ENCODE data around the gene SCO2. TPM values are rescaled to one million over a fixed set of nuclear protein-coding genes. Genes with fewer than 3 reads are reported as not detected.

SCO2 gene
- total RNA-seq, 1 donor from 2014 or later: 5.3 TPM

- H3K4me3 Mint-ChIP-seq: no peak overlapping the region
Observed at GRCh38 chr22:50483977-50484853, 41.2 kb downstream of the SCO2 start.

DNA sequence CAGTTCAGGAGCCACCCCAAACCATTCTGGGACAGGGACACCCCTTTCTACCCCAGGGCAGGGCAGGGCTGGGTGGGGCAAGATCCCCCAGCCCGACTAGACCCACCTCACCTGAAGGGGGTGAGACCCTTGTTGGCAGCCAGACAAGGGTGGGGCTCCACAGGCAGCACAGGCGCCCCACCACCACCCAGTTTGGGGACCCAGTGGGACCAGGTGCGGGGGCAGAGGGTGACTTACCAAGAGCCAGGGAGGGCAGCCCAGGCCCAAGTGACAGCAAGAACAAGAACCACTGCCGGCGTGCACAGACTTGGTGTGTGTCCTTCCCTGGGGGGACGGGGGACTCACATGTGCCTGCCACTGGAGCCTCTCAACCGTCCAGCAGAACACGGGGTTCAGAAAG lies 41.8 kb downstream of the SCO2 start:
- H3K9me3 Mint-ChIP-seq: no peaks in the 10 kb centered on the region
- H3K27ac Mint-ChIP-seq: no peak overlapping the region
- intact Hi-C loops (cut with micrococcal nuclease): no loop called here
- DNase-seq: no peak
- peaks cover 19% of the 10 kb centered on the region for H3K27me3 Mint-ChIP-seq
- H3K4me3 Mint-ChIP-seq: no peak overlapping the region
- peaks cover 7% of the 10 kb centered on the region for H3K4me1 Mint-ChIP-seq
- H3K36me3 Mint-ChIP-seq (ENCODE audit: low read depth): no peaks in the 10 kb centered on the region

More at GRCh38 chr22:50483977-50484853, 41.2 kb downstream of the SCO2 start:
- H3K27ac Mint-ChIP-seq: no peak overlapping the region
- no peaks in the 10 kb centered on the region for H3K9me3 Mint-ChIP-seq
- H3K36me3 Mint-ChIP-seq (ENCODE audit: low read depth): no peaks in the 10 kb centered on the region
- H3K27me3 Mint-ChIP-seq: peaks cover 15% of the 10 kb centered on the region
- no peak for DNase-seq
- intact Hi-C loops (cut with micrococcal nuclease): no loop called here
- H3K4me1 Mint-ChIP-seq: peaks cover 7% of the 10 kb centered on the region

DNA sequence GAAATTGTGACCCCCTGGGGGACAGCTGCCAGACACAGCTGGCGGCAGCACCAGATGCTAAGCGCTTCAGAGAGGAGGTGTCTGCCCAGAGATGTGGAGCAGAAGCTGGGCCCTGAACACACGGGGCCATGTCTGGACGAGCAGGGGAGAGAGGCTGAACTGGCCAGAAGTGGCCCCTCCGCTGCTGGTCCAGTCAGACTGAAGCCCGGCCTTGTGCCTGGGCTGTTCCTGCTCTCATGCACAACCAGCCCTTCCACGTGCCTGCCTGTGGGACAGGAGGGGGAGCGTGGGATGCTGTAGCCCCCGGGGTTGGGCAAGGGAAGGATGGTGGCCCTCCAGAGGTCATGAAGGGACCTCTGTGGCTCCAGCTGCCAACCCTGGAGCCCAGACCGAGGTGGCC lies 42.3 kb downstream of the SCO2 start:
- Mint-ChIP-seq H3K4me3 (peak overlapping the region; percentile 35), H3K27me3 (peaks cover 19% of the 10 kb centered on the region), H3K4me1 (peaks cover 7% of the 10 kb centered on the region), H3K36me3 (ENCODE audit: low read depth) (no peaks in the 10 kb centered on the region), H3K9me3 (no peaks in the 10 kb centered on the region), H3K27ac (no peak overlapping the region)
- no peak for DNase-seq
- intact Hi-C loops (cut with micrococcal nuclease): no loop called here

DNA sequence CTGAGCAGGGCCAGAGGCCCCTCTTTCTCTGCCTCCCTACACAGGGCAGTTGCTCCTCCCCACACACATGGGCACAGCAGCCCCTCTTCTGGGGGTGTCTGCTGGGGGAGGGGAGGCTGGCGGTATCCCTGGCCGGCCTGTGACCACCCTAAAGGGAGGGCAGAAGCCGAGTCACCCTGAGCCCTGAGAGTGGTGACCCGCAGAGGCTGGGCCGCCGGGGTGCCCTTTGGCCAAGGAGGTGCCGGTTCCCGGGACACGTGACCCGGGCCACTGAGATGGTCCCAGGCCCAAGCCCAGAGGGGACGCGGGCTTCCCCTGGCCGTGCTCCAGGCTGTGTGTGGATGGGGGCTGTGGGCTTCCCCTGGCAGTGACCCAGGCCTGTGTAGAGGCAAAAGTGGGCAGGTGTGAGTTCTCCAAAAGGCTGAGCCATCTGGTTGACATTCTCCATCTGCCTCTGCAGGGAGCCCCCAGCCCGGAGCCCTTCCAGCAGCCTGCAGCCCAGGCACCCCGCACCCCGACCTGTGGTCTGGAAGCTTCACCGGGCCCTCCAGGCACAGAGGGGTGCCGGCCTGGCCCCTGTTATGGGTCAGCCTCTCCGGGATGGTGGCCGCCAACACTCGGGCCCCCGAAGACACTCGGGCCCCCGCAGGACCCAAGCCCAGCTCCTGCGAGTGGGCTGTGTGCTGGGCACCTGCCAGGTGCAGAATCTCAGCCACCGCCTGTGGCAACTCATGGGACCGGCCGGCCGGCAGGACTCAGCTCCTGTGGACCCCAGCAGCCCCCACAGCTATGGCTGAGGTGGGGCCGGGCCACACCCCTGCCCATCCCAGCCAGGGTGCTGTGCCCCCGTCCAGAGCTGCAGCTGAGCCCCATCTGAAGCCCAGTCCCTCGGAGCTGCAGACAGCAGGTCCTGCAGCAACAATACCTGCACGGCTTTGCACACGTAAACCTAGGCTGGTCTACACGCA lies 43.0 kb downstream of the SCO2 start:
- Mint-ChIP-seq H3K4me3 (peak overlapping the region; percentile 80), H3K4me1 (peaks cover 7% of the 10 kb centered on the region), H3K36me3 (ENCODE audit: low read depth) (no peaks in the 10 kb centered on the region), H3K27me3 (peaks cover 19% of the 10 kb centered on the region), H3K9me3 (no peaks in the 10 kb centered on the region), H3K27ac (peak overlapping the region; percentile 84)
- intact Hi-C loops (cut with micrococcal nuclease): no loop called here
- no peak for DNase-seq

DNA sequence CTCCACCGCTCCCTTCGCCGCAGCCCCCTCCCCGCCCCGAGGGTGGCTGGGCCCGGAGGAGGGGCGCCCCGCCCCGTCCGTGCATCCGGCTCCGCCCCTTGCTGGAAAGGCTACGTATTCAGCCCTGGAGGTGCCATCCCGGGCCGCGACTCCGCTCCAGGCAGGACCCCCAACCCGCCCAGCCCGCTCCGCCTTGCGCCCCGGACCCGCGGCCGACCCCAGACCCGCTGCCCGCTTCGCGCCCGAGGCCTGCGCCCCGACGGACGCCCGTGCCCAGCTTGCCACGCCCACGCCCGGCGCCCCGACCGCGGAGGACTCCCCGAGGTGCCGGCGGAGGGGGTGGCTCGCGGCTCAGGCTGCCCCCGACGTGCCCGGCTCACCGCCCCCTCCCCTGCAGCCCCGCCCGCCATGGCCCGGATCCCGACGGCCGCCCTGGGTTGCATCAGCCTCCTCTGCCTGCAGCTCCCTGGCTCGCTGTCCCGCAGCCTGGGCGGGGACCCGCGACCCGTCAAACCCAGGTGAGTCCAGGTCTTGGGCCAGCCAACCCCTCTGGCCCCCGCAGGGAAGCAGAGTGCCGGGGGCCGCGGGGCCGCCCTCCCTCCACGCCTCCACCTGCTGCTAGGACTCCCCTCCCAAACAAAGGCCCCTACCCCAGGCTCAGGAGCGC lies 43.8 kb downstream of the SCO2 start, which contains the start of gene ADM2:
Gene ADM2 (plus strand): TSS at position 104 of the 667 bp plus-strand sequence. CDS start 305 bp downstream, at position 409.
- peak within 1 kb of the TSS; percentile 84 for H3K27ac Mint-ChIP-seq
- H3K36me3 Mint-ChIP-seq (ENCODE audit: low read depth): no peaks in the 10 kb centered on the region
- H3K9me3 Mint-ChIP-seq: no peaks in the 10 kb centered on the region
- peak within 1 kb of the TSS; percentile 80 for H3K4me3 Mint-ChIP-seq
- peaks cover 7% of the 10 kb centered on the region for H3K4me1 Mint-ChIP-seq
- intact Hi-C loops (cut with micrococcal nuclease): no loop called here
- DNase-seq: peak; percentile 94
- peaks cover 19% of the 10 kb centered on the region for H3K27me3 Mint-ChIP-seq

GRCh38 chr22:50481045-50481439 lies 44.4 kb downstream of the SCO2 start:
- Mint-ChIP-seq H3K4me1 (peaks cover 7% of the 10 kb centered on the region), H3K36me3 (ENCODE audit: low read depth) (no peaks in the 10 kb centered on the region), H3K9me3 (no peaks in the 10 kb centered on the region), H3K4me3 (peak overlapping the region; percentile 67), H3K27me3 (peaks cover 19% of the 10 kb centered on the region), H3K27ac (no peak overlapping the region)
- DNase-seq: no peak
- intact Hi-C loops (cut with micrococcal nuclease): no loop called here

DNA sequence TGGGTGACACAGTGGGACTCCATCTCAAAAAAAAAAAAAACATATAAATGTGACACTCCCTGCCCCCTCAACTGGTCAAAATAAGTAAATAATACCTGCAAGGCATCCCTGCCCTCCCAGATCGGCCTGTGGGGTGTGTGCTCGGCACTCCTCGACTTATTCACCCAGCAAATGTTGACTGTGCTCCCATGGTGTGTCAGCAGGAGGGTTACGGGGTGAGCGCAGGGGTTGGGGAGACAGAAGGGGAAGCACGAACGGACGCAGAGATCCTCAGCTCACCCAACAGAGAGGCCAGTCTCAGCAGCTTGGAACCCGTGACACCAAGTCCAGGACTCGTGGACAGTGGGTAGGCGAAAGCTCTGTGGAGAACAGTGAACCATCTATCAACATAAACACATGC lies 45.7 kb downstream of the SCO2 start:
- H3K4me3 Mint-ChIP-seq: peak overlapping the region; percentile 67
- no peaks in the 10 kb centered on the region for H3K9me3 Mint-ChIP-seq
- peaks cover 19% of the 10 kb centered on the region for H3K27me3 Mint-ChIP-seq
- H3K27ac Mint-ChIP-seq: no peak overlapping the region
- H3K36me3 Mint-ChIP-seq (ENCODE audit: low read depth): no peaks in the 10 kb centered on the region
- DNase-seq: no peak
- H3K4me1 Mint-ChIP-seq: peaks cover 6% of the 10 kb centered on the region
- intact Hi-C loops (cut with micrococcal nuclease): no loop called here

- Mint-ChIP-seq H3K4me3 (no peak overlapping the region), H3K27ac (no peak overlapping the region), H3K27me3 (peaks cover 19% of the 10 kb centered on the region), H3K4me1 (peaks cover 18% of the 10 kb centered on the region), H3K36me3 (ENCODE audit: low read depth) (peaks cover 5% of the 10 kb centered on the region), H3K9me3 (no peaks in the 10 kb centered on the region)
- DNase-seq: no peak
- intact Hi-C loops (cut with micrococcal nuclease): no loop called here
Observed at GRCh38 chr22:50477923-50478322, 47.5 kb downstream of the SCO2 start.

- peak overlapping the region; percentile 23 for H3K4me3 Mint-ChIP-seq
Observed at GRCh38 chr22:50476868-50477267, 48.5 kb downstream of the SCO2 start.

DNA sequence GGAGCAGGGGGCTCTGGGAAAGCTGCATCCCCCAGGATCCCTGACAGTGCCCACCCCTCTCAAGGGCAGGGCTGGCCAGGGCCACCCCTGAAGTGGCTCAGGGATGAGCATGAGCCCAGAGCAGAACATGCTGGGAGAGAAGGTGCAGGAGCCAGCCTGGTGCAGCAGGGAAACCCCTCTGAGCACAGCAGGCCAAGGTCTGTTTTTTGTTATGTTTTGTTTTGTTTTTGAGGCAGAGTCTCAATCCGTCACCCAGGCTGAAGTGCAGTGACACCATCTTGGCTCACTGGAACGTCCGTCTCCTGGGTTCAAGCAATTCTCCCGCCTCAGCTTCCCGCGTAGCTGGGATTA lies 49.8 kb downstream of the SCO2 start:
- H3K4me1 Mint-ChIP-seq: peaks cover 36% of the 10 kb centered on the region
- H3K36me3 Mint-ChIP-seq (ENCODE audit: low read depth): peaks cover 9% of the 10 kb centered on the region
- H3K9me3 Mint-ChIP-seq: no peaks in the 10 kb centered on the region
- H3K4me3 Mint-ChIP-seq: peak overlapping the region; percentile 73
- peak overlapping the region; percentile 29 for H3K27ac Mint-ChIP-seq
- H3K27me3 Mint-ChIP-seq: peaks cover 17% of the 10 kb centered on the region
- DNase-seq: no peak
- intact Hi-C loops (cut with micrococcal nuclease): loop anchor here (2.0 kb wide), 2 partner anchors 23 to 33 kb away; partner anchors contain the start of gene NCAPH2

More at GRCh38 chr22:50476868-50477267, 48.5 kb downstream of the SCO2 start:
- Mint-ChIP-seq H3K4me1 (peaks cover 26% of the 10 kb centered on the region), H3K27me3 (peaks cover 19% of the 10 kb centered on the region), H3K36me3 (ENCODE audit: low read depth) (peaks cover 9% of the 10 kb centered on the region), H3K27ac (no peak overlapping the region), H3K9me3 (no peaks in the 10 kb centered on the region)
- intact Hi-C loops (cut with micrococcal nuclease): no loop called here
- no peak for DNase-seq

- Mint-ChIP-seq H3K4me1 (peaks cover 40% of the 10 kb centered on the region), H3K4me3 (peak within 1 kb of the TSS; percentile 95), H3K9me3 (no peaks in the 10 kb centered on the region), H3K36me3 (ENCODE audit: low read depth) (peaks cover 9% of the 10 kb centered on the region), H3K27me3 (peaks cover 12% of the 10 kb centered on the region), H3K27ac (peak within 1 kb of the TSS; percentile 93)
- DNase-seq: peak; percentile 98
- intact Hi-C loops (cut with micrococcal nuclease): loop anchor here (2.0 to 5.0 kb wide), 3 partner anchors 24 to 52 kb away; partner anchors contain the start of genes NCAPH2 and SCO2
Observed at GRCh38 chr22:50474710-50475651, 50.4 kb downstream of the SCO2 start, which contains the start of gene SBF1. TSS of gene SBF1 (minus strand) at chr22:50475035. CDS start at chr22:50474840, 195 bp downstream.

GRCh38 chr22:50473855-50474671 lies 51.3 kb downstream of the SCO2 start:
- peak; percentile 79 for DNase-seq
- intact Hi-C loops (cut with micrococcal nuclease): loop anchor here (2.0 to 5.0 kb wide), 3 partner anchors 25 to 53 kb away; partner anchors contain the start of genes NCAPH2 and SCO2
- H3K27ac Mint-ChIP-seq: peak overlapping the region; percentile 93
- peaks cover 45% of the 10 kb centered on the region for H3K4me1 Mint-ChIP-seq
- H3K4me3 Mint-ChIP-seq: peak overlapping the region; percentile 95
- H3K36me3 Mint-ChIP-seq (ENCODE audit: low read depth): peaks cover 9% of the 10 kb centered on the region
- peaks cover 3% of the 10 kb centered on the region for H3K27me3 Mint-ChIP-seq
- no peaks in the 10 kb centered on the region for H3K9me3 Mint-ChIP-seq
